ENCODE measurements around the gene CBR3. TPM values are rescaled to one million over a fixed set of nuclear protein-coding genes. Genes with fewer than 3 reads are reported as not detected.

CBR3 gene
- total RNA-seq, 1 donor from 2014 or later = 3.5 TPM

DNA sequence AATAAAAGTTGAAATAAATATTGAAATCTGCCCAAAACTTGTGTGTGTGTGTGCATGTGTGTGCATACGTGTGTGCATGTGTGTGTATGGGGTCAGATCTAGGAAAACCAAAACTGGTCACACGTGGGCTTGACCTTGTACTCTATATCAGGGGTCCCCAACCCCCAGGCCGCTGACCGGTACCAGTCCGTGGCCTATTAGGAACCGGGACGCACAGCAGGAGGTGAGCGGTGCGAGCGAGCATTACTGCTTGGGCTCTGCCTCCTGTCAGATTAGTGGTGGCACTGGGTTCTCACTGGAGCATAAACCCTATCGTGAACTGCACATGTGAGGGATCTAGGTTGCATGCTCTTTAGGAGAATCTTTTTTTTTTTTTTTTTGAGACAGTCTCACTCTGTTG is 30.5 kb downstream of the CBR3 start:
- no peaks in the 10 kb centered on the region for H3K9me3 Mint-ChIP-seq (ENCODE audit: low read depth)
- no peak overlapping the region for H3K4me3 Mint-ChIP-seq (ENCODE audit: unreplicated experiment)
- no peaks in the 10 kb centered on the region for H3K27me3 Mint-ChIP-seq (ENCODE audit: low read depth)
- peaks cover 13% of the 10 kb centered on the region for H3K36me3 Mint-ChIP-seq (ENCODE audit: low read depth)
- TF ChIP-seq, protein P1, sequence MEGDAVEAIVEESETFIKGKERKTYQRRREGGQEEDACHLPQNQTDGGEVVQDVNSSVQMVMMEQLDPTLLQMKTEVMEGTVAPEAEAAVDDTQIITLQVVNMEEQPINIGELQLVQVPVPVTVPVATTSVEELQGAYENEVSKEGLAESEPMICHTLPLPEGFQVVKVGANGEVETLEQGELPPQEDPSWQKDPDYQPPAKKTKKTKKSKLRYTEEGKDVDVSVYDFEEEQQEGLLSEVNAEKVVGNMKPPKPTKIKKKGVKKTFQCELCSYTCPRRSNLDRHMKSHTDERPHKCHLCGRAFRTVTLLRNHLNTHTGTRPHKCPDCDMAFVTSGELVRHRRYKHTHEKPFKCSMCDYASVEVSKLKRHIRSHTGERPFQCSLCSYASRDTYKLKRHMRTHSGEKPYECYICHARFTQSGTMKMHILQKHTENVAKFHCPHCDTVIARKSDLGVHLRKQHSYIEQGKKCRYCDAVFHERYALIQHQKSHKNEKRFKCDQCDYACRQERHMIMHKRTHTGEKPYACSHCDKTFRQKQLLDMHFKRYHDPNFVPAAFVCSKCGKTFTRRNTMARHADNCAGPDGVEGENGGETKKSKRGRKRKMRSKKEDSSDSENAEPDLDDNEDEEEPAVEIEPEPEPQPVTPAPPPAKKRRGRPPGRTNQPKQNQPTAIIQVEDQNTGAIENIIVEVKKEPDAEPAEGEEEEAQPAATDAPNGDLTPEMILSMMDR (IDR thresholded peaks at IDR 0.05) = no peak
- peaks cover 11% of the 10 kb centered on the region for H3K4me1 Mint-ChIP-seq (ENCODE audit: low read depth)
- no peak overlapping the region for H3K27ac Mint-ChIP-seq (ENCODE audit: unreplicated experiment)
- no peak for DNase-seq (ENCODE audit: low spot score)

DNA sequence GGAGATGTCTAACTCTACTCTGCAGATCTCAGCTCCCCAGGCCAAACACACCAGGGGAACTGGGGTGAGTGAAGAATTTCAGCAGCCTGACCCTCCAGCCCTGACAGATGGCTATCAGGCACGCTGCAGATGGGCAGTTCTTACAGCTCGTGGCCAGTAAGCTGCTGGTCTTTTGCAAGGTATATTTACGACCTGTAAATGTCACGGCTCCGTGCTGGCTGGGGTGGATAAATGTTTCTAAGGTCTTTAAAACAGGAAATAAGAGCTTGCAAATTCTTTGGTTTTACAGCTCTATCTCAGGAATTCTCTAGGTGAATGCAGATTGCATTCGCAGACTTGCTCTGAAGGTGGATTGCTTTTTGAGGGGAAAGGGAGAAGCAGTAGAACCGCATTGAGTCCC is 31.8 kb downstream of the CBR3 start:
- H3K4me3 Mint-ChIP-seq (ENCODE audit: unreplicated experiment) = no peak overlapping the region

DNA sequence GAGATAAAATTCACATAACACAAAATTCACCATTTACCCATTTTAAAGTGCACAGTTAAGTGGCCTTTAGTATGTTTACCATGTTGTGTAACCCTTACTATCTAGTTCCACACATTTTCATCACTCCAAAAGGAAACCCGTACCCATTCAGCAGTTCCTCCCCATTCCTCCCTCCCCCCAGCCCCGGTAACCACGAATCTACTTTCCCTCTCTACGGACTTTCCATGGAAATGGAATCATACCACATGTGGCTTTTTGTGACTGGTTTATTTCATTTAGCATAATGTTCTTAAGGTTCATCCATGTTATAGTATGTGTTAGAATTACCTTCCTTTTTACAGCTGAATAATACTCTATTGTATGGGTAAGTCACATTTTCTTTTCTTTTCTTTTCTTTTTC is 32.7 kb downstream of the CBR3 start:
- peaks cover 13% of the 10 kb centered on the region for H3K4me1 Mint-ChIP-seq (ENCODE audit: low read depth)
- no peak for DNase-seq (ENCODE audit: low spot score)
- H3K27ac Mint-ChIP-seq (ENCODE audit: unreplicated experiment) = no peak overlapping the region
- TF ChIP-seq, protein P1 (IDR thresholded peaks at IDR 0.05) = no peak
- H3K9me3 Mint-ChIP-seq (ENCODE audit: low read depth) = no peaks in the 10 kb centered on the region
- H3K36me3 Mint-ChIP-seq (ENCODE audit: low read depth) = peaks cover 10% of the 10 kb centered on the region
- no peak overlapping the region for H3K4me3 Mint-ChIP-seq (ENCODE audit: unreplicated experiment)
- no peaks in the 10 kb centered on the region for H3K27me3 Mint-ChIP-seq (ENCODE audit: low read depth)

More for the DNA sequence above, 31.8 kb downstream of the CBR3 start:
- no peaks in the 10 kb centered on the region for H3K27me3 Mint-ChIP-seq (ENCODE audit: low read depth)
- peaks cover 10% of the 10 kb centered on the region for H3K4me1 Mint-ChIP-seq (ENCODE audit: low read depth)
- TF ChIP-seq, protein P1 (IDR thresholded peaks at IDR 0.05) = no peak
- H3K36me3 Mint-ChIP-seq (ENCODE audit: low read depth) = peaks cover 10% of the 10 kb centered on the region
- H3K9me3 Mint-ChIP-seq (ENCODE audit: low read depth) = no peaks in the 10 kb centered on the region
- peak; percentile 21 for DNase-seq (ENCODE audit: low spot score)
- no peak overlapping the region for H3K27ac Mint-ChIP-seq (ENCODE audit: unreplicated experiment)

DNA sequence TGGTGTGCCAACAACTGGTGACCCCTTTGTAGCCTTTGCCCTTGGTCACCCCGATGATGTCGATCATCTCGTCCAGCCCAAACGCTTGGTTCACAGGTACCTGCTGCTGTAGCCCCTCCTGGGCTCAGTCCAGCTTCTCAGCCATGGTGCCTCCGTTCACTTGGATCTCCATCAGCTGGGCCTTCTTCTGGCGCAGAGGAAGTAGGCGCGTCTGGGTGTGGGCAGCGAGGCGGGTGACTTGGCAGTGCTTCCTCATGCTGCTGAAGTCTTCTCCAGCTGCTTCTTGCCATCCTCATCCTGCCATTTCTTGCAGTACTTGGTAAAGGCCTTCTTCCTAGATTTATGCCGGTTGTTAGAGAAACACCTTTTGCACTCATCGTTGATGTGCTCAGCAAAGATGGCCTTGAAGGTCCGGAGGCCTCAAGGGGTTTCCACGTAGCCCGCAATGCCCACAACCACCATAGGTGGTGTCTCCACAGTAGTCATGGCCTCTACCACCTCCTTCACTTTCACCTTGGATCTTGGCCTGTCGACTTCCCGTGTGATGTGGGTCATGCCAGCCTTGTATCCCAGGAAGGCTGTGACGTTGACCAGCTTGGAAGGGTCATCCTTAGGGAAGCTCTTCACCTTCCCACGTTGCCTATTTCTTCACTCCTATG is 34.7 kb downstream of the CBR3 start:
- TF ChIP-seq, protein P1 (IDR thresholded peaks at IDR 0.05) = peak; percentile 22
- Mint-ChIP-seq H3K27me3 (ENCODE audit: low read depth) (no peaks in the 10 kb centered on the region), H3K9me3 (ENCODE audit: low read depth) (no peaks in the 10 kb centered on the region), H3K4me3 (ENCODE audit: unreplicated experiment) (no peak overlapping the region), H3K36me3 (ENCODE audit: low read depth) (peaks cover 10% of the 10 kb centered on the region), H3K4me1 (ENCODE audit: low read depth) (peaks cover 5% of the 10 kb centered on the region), H3K27ac (ENCODE audit: unreplicated experiment) (no peak overlapping the region)
- peak; percentile 46 for DNase-seq (ENCODE audit: low spot score)

DNA sequence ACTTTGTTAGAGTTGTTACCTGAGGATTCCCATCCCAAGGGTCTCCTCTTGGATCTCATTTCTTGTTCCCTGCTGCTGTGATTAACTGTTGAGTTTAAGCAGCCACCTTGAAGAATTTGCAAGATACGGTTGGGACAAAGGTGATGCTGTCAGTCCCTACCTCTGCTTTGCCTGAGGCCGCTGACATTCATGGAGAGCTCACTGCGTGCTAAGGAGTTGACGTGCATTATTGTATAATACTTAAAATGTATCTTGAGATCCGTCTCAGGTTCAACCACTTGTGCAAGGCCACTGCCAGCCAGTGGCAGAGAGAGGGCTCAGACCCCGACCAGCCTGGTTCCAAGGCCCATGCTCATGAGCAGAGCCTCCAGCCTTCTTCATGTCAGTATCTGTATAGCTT is 35.9 kb downstream of the CBR3 start:
- Mint-ChIP-seq H3K27ac (ENCODE audit: unreplicated experiment) (no peak overlapping the region), H3K36me3 (ENCODE audit: low read depth) (peaks cover 10% of the 10 kb centered on the region)
- TF ChIP-seq, protein P1 (IDR thresholded peaks at IDR 0.05) = no peak

More for the DNA sequence above, 35.9 kb downstream of the CBR3 start:
- no peaks in the 10 kb centered on the region for H3K9me3 Mint-ChIP-seq (ENCODE audit: low read depth)
- no peak overlapping the region for H3K4me3 Mint-ChIP-seq (ENCODE audit: unreplicated experiment)
- peak; percentile 27 for DNase-seq (ENCODE audit: low spot score)
- no peaks in the 10 kb centered on the region for H3K27me3 Mint-ChIP-seq (ENCODE audit: low read depth)
- H3K4me1 Mint-ChIP-seq (ENCODE audit: low read depth) = peaks cover 4% of the 10 kb centered on the region
